GM19023 (cell line): ENCODE measurements around the gene CRYBG3.

Experiments used
- ATAC-seq: cut with Tn5 transposase; IDR thresholded peaks from one replicate; pipeline ENCODE4 v1.9.1; 2021; ENCODE audit warnings: mild to moderate bottlenecking, moderate library complexity; ENCODE audit not compliant: unreplicated experiment

Gene CRYBG3

DNA sequence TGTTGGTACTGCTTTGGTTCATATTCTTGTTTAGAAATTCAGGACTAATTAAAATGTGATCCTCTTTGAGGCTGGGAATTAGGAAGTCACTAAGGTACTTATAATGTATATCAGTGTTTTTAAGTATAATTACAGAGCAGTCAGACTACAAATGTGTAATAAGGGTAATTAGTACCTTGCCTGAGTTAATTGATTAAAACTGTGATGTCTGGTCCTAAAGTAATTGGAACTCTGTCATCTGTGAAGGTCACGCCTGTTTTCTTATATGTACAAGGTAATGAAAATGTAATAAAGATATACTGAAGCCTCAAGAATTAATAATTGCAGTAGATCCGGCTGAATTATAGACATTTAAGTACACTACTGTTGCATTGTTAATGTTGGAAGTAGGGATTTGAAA, 117.6 kb downstream of the CRYBG3 start:
- ATAC-seq: no peak

DNA sequence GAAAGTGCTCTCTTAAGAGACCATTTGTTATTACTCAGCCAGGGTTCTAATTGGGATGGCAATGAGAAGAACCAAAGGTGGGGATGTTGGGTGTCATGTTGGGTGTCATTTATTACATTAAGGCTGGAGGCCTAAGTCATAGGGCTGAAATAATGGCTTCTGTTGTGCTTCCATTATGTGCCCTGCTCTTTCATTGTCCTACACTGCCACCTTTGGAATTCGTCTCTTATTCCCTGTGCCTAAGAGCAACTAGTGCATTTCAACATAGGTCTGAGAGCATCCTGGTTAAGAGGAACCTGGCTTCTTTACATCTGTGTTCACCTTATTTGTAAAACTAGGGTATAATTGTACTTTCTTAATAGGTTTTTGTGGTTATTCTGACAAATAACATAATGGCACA, 118.2 kb downstream of the CRYBG3 start:
- ATAC-seq: no peak

DNA sequence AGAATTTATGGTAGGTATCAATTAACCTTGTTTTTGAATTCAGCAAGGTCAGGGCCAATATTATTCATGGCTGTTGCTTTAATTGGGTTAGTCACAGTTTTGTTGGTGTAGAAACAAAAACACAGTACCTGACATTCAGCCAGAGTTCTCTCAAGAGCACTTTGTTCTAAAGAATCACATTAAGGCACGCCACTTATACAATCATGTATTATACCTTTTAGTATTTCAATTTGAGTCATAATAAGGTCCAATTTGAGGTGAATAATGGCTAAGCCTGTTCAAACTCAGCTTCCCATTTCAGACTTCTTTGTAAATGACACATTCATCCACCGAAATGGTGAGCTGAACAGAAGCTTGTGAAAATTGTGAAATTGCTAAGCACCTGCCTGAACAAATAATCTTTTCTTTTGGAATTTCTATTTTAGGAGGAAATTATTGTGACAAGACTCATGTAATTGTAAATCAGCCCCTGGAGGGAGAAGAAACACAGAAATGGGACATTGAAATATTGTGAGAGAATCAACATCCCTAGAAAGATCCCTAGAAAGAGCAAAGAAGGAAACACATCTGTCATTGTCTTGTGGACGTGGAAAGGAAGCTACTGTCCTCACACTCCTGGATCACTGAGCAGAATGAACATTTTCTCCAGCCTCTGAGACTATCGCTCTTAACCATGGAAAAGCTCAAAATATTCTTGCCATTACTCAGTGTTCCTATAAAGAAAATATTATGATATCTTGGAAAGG, 121.2 kb downstream of the CRYBG3 start:
- ATAC-seq: no peak

DNA sequence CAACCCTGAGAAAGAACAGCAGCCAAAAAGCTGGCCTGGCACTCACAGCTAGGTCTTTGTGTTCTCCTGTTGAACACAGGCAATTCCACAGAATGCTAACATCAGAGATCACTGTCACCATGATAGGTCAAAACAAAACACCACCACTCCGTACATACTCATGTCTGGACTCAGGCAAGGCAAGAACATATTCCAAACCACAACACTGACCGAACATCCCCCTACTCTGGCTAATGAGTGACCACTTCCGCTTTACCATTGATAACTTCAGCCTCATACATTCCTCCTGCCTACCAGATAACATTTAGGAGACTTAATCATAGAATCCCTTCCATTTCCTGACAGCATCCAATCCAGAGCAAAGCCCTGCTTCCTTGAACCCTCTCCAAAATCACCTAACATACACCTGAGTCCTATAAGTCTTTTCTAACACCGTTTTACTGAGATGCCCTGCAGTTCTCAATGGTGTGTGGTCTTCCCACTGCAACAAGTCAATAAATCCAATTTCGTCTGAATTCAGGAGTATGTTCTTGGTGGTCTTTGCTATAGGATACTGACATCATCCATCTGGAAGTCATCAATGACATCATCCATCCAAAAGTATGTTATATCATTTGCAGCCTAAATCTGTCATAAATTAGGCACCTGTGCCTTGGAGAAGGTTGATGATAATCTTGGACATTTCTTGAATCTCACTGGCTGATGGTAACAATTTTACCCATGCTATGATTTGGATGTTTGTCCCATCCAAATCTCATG, 126.7 kb downstream of the CRYBG3 start:
- ATAC-seq: no peak

DNA sequence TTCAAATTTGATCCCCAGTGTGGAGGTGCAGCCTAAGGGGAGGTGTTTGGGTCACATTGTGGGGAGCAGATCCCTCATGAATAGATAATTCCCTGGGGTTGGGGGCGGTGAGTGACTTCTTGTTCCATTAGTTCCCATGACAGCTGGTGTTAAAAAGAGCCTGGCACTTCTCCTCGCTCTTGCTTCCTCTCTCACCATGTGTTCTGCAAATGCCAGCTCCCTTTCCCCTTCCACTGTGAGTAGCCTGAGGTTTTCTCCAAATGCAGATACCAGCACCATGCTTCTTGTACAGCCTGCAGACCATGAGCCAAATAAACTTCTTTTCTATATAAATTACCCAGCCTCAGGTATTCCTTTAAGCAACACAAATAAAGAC, 127.3 kb downstream of the CRYBG3 start:
- ATAC-seq: no peak

DNA sequence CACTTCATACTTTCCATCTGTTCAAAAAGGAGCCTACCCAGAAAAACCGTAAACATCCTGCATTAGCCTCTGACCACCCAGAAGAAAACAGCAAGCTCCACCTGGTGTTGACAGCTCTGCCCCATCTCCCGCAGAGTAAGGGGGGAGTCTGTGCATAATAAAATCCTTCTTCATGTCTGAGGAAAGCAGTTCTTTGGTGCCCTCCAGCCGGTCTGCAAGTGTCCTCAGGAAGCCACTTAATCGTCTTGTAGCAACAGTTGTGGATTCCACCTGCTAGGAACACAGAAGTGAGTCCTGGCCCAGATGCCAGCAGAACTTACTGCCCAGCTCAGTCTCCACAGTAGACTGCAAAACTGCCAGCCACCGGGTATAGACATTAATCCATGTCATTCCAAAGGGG, 127.9 kb downstream of the CRYBG3 start:
- no peak for ATAC-seq

DNA sequence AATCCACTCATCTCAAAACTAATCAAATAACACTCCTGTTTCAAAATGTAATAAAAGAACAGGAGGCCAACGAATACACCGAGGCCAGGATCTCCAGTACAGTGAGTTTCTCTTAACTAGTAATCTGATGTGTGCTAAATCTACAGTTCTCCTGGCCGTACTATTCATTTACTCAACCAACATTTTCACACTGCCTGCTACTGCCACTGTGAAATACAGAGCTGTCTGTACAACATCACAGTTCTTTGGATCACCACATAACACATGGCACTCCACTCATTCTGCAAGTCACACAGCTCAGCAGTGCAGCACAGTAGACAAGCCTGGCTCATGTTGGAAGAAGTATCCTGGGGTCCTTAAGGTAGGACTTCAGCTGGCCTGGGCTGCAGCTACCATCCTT, 128.5 kb downstream of the CRYBG3 start:
- ATAC-seq: no peak

DNA sequence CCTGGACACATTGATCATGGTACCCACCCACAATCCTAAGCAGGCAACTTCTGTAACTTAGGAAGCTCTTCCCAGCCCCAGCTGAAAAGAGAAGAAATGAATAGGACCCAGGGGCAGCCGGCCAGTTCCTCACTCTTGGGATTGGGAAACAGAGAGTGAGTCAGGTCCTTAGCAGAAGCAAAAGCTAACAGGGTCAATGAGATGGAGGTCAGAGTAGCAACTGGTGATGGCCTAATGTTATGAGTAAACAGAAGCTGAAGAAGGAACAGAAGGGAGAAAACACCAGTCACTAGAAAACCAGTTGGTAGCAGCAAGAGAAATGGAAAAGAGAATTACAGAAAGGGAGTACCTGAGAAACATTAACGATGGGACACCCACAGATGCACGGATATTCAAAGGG, 130.5 kb downstream of the CRYBG3 start:
- no peak for ATAC-seq

DNA sequence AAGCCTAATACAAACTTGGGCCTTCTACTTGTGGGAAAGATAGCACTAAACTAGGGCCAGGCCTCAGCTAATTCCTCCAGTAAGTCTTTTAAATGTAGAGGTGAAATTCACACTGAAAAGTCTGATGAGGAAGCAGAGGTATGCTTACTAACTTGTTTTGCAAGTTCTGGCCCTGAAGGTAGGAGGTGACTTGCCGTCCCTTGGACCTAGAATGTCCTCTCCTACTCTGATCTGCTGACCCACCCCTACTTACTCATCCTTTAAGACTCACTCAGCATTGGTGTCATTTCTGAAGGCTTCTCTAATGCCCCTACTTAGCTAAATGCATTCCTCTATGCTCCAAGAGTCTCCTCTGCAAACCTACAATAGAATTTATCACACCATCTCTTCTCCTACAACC, 131.1 kb downstream of the CRYBG3 start:
- ATAC-seq: no peak

DNA sequence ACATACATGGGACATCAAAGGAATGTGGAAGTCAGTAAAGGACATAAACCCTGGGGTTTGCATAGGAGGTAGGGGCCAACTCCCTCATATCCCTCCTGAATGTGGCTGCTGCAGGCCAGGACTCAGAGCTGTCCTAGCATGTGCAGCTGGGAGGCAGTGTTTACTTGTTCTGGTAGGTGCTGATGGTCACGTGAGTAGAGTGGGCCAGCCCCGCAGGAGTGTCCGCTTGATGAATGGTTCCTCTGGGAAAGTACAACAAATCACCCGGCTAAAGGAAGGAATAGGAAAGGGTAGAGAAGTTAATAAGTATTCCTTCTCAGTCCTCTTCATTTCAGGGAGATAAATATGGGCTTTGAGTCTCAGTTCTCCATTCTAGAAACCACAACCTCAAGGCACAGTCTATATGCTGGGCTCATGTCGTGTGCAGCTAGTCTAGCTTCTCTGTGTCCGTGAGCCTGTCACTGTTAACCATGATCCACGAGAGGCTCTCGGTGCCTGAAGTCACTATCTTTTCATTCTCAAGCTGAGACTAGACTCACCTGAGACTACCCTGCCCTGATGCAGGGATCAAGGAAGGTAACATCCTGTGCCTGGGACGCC, 132.5 kb downstream of the CRYBG3 start:
- ATAC-seq: no peak

DNA sequence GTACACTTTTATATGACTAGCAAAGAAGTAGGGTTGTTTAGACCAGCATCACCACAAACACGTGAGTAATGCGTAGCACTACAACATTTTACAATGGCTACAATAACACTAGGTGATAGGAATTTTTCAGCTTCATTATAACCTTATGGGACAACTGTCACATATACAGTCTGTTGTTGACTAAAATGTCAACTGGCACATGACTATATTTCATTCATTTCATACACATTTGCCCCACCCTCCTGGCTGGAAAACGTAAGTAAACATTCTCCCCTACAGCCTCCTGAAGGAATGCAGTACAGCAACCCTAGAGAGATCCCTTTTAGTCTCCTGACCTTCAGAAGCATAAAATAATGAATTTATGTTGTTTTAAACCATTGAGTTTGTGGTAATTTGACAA, 134.2 kb downstream of the CRYBG3 start:
- ATAC-seq: no peak

DNA sequence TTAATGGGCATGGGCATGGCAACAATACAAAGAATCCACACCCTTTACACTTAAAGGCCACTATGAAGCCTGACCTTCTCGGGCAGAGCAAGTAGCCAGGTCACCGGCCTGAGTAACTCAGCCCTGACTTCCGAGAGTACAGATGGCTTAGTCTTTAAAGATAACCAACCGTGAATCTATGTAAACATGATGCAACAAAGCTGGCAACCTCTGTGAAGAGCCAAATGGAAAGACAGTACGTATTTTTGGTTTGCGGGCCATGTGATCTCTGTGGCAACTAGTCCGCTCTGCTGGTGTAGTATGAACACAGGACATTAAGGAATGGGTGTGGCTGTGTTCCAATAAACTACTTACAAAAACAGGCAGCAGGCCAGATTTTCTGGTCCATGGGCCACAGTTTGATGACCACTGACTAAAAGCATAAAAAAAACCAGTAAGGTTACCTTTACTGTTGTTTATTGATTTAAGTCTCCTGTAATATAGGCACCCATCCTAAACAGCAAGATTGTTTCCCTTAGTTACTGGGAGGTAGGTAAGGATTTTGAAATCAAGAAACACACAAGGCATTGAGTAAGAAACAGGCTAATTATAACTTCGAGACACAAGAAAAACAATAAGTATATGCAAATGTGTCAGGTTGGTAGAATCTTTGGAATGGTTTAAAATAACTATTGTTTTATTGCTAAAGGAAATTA, 136.0 kb downstream of the CRYBG3 start:
- no peak for ATAC-seq

DNA sequence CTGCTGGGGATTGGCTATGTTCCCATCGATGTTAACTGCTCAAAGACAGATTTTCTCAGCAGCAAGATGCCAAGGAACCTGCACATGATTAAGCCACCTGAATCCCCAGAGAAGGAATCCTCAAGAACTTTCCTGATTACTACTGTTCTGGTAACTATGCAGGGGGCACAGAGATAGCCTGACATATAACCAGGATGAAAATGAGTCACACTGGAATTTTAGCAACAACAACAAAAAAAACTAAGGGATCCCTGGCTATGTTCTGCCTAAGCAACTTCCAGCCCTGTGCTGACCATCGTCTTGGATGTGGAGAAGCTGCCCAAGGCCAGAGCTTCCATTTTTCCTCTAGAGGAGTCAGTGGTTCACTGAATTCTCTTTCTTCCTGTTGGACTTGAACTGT, 136.6 kb downstream of the CRYBG3 start:
- ATAC-seq: no peak

DNA sequence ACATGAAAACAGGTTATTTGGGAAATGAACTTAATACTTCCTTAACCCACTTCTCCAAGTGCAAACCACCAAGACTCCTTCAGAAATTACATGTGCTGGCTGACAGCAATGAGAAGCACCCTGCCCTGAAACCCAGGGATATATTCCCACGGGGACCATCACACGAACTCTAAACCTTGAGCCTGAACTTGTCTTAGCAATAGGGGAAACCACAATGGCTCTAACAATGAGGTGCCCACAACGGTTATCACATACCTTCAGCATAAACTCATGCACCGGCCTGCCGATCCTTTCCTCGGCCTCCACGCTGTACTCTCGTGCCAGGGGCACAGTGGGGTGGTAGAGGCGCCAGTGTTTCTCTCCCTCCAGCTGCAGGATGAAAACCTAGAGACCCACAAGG, 137.0 kb downstream of the CRYBG3 start:
- ATAC-seq: no peak

DNA sequence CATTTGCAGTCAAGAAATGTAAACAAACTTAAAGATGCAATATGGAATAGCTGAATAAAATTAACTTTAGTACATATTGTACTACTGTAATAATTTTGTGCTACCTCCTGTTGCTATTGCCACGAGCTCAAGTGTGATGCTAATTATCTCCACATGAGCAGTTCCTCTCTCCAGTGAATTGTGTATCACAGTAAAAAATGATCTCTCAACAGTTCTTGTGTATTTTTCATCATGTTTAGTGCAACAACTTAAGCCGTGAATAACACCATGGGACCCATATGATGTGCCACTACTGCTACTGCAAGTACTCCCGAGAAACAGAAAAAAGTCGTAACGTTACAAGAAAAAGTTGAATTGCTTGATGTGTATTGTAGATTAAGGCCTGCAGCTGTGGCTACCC, 138.1 kb downstream of the CRYBG3 start:
- no peak for ATAC-seq

DNA sequence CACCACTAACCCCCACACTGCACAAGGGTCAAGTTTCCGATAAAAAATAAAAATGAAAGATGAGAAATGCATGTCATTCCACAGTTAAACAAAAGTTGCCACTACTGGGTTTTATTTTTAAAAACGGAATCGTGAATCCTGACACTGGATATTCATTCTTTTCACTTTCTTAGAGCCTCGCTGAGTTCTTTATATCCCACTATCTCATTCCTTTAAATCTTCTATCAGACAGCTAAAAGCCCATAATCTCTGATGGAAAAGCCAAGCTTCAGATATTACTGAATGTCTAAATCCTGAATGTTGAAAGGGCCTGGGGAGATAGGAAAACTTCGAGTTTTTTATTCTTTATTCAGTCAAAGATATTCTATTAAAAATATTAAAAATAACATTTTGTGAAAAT, 138.7 kb downstream of the CRYBG3 start:
- no peak for ATAC-seq

DNA sequence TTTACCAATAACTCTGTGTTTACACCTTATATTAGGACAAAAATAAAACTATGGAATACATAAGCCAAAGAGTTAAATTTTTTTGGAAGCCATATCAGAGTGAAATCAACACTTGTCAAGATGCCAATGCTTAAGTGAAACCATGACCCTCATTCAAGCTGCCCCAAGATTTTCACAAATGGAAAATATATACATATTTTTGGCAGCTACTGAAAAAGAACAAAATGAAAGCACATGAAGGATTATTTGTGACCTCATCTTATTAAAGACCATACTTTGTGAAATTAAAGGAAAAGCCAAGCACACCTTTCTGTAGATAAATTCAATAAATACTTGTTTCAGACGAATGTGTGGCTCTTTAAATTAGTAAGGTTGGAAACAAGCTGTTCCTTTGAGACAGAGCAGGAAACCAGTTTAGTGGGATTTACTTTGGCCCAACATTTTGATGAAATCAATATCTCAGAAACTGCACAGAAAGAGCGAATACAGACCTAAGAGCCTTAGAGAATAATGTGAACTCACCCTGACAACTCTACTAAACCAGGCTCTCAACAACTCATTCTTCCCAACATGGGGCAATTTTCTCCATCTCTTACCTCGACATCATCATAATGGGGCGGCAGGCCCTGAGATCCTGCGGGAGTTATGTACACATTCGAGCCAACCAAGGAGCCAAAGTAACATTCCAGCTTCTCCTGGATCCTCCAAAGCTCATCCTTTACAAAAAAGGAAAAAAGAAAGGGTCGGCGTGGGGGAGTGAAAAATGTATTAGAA, 139.4 kb downstream of the CRYBG3 start:
- ATAC-seq: no peak

DNA sequence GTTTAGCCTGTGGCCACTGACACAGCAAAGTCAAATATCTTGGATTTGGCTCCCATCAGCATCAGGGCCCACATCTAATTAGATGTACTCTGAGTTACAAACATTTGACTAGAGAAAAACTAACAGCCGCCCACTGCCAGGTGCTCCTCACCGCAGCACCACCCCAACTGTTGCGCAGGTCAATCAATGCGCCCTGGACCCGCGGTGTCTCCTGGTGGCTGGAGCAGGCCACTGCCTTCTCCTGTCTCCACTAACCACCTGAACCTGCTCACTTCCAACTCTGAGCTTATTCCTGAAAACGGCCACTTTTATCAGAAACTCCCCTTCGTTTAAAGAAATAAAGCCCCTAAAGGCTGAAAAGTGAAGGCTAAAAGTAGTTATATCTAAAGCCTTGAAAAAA, 146.2 kb downstream of the CRYBG3 start:
- ATAC-seq: no peak

DNA sequence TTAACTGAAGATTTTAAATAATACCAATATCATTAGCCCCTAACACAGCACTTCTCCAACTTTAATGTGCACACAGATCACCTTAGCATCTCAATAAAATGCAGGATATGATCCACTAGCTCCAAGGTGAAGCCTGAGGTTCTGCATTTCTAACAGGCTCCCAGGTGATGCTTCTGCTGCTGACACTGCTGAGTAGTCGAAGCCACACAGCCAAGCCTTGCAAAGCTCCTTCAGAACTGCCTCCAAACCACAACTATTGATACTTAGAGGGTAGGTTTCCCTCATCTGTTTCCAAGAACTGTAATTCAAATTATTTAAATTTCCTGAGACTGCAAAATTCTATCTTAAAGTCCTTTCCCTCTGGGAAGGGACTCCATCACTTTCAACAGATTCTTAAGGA, 146.6 kb downstream of the CRYBG3 start:
- ATAC-seq: no peak

DNA sequence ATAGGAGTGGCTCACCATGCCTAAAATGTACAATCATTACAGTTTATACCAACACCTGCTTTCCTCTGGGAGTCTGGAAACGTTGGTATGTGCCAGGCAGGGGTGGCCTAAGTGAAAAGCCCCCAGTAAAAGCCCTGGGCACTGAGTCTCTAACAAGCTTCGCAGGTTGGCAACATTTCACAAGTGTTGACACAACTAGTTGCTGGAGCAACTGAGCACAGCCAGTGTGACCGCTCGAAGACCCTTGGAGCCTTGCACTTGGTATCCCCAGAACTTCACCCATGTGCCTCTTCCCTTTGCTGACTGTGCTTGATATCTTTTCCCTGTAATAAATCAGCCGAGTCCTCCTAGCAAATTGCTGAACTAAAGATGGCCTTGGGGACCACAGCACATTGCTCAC, 147.7 kb downstream of the CRYBG3 start:
- no peak for ATAC-seq

DNA sequence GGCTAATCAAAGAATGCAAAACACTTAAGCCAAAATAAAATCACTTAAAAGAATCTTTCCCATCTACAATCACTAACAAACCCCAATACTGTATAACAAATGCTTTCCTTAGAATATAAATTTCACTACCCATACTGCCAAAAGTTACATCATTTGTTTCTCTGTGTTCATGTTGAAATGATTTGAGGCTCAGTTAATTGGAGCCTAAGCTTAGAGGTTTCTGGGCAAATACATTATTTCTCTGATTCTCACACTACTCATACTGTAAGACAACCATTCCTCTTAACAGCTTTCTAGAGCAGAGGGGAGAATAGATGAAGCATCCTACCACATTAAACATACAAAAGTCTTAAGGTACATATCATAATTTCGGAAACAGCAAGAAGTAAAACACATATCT, 148.3 kb downstream of the CRYBG3 start:
- no peak for ATAC-seq
